K562 (cell line): ENCODE results near the gene RNF121. TPM values are rescaled to one million over a fixed set of nuclear protein-coding genes. Genes with fewer than 3 reads are reported as not detected.

Experiments
- BACH1 ChIP-seq: fragments of 200-800 bp; sonication (Bioruptor generic); IDR thresholded peaks from 2 replicates; pipeline ENCODE4 v1.6.1; 2016; ENCODE audit warnings: missing genetic modification characterization, missing compliant biosample characterization
- DIDO1 ChIP-seq: fragments of 450-650 bp; IDR thresholded peaks from 2 replicates; pipeline ENCODE4 v1.6.1; 2016; ENCODE audit warnings: low read depth, missing biosample characterization, missing genetic modification characterization
- EHMT2 ChIP-seq: fragments of 450-650 bp; IDR thresholded peaks from 2 replicates; pipeline ENCODE4 v1.6.1; 2018; ENCODE audit warnings: antibody characterized with exemption
- ELF4 ChIP-seq: fragments of 450-650 bp; formaldehyde crosslinking; IDR thresholded peaks from 2 replicates; pipeline ENCODE4 v1.4.0; 2022; ENCODE audit warnings: missing genetic modification characterization
- HDAC2 ChIP-seq: fragments of 450-650 bp; IDR thresholded peaks from 2 replicates; pipeline ENCODE4 v1.6.1; 2016; ENCODE audit warnings: mild to moderate bottlenecking
- HDAC6 ChIP-seq: IDR thresholded peaks from 2 replicates; pipeline ENCODE4 v1.6.1; 2012; ENCODE audit warnings: low read depth, mild to moderate bottlenecking, control low read depth, inconsistent platforms, low read length, moderate library complexity
- HMGXB4 ChIP-seq: sonication (generic); formaldehyde crosslinking; IDR thresholded peaks from 2 replicates; pipeline ENCODE4 v1.8.1; 2023; ENCODE audit warnings: mild to moderate bottlenecking, missing genetic modification reagents
- NFATC3 ChIP-seq: fragments of 450-650 bp; IDR thresholded peaks from 2 replicates; pipeline ENCODE4 v1.6.1; 2017; ENCODE audit warnings: mild to moderate bottlenecking
- PML ChIP-seq: IDR thresholded peaks from 2 replicates; pipeline ENCODE4 v1.6.1; 2012; ENCODE audit warnings: low read length, inconsistent platforms
- POLR2A ChIP-seq: fragments of 450-650 bp; conservative IDR thresholded peaks from 2 replicates; pipeline ENCODE4 v1.6.1; 2016
- POU5F1 ChIP-seq: fragments of 150-350 bp; IDR thresholded peaks from 2 replicates; pipeline ENCODE4 v1.6.1; 2014; ENCODE audit warnings: borderline replicate concordance, low read length, low read depth, mild to moderate bottlenecking; ENCODE audit not compliant: partially characterized antibody
- SAP30 ChIP-seq: fragments of 200-600 bp; sonication (generic); IDR thresholded peaks from 2 replicates; pipeline ENCODE4 v1.6.1; 2012; ENCODE audit warnings: borderline replicate concordance, low read depth, mild to moderate bottlenecking, moderate library complexity, low read length, control low read depth, inconsistent platforms; ENCODE audit not compliant: insufficient read depth, poor library complexity, severe bottlenecking
- SMARCC2 ChIP-seq: fragments of 450-650 bp; IDR thresholded peaks from 2 replicates; pipeline ENCODE4 v1.6.1; 2017; ENCODE audit warnings: antibody characterized with exemption, moderate library complexity, mild to moderate bottlenecking, low read depth
- ZBED1 ChIP-seq: IDR thresholded peaks from 2 replicates; pipeline ENCODE4 v1.6.1; 2014
- ZNF263 ChIP-seq: sonication (generic); formaldehyde crosslinking; IDR thresholded peaks from 2 replicates; pipeline ENCODE4 v1.8.0; 2022; ENCODE audit warnings: mild to moderate bottlenecking, missing genetic modification reagents, borderline replicate concordance
- polyA plus RNA-seq, 8 experiments: library from polyadenylated mRNA; depleted of rRNA in 4 of 8; stranded (reverse) in 5 of 8; unstranded in 3 of 8; fragments of >200 nt; fragmentation: Nextera tagmentation in 2 of 8; fragmentation: Illumina TruSeq in 1 of 8; extraction: Ambion mirVana in 2 of 8; extraction: Trizol in 1 of 8; gene quantifications; 2 replicates each; pipeline versions ENCODE4 v1.2.1 to v1.2.3, GENCODE V29; 2011 to 2014; ENCODE audit warnings: inconsistent platforms in 1 of 8, missing spikeins in 1 of 8
- total RNA-seq, 7 experiments: library from RNA; depleted of rRNA in 6 of 7; stranded (reverse); fragments of >200 nt in 6 of 7; fragmentation: Illumina TruSeq in 2 of 7; extraction: Trizol in 2 of 7; gene quantifications; 2 replicates each; pipeline versions ENCODE4 v1.2.1 to v1.2.3, GENCODE V29; 2011 to 2021; ENCODE audit warnings: low replicate concordance in 1 of 7
- TF ChIP-seq, protein P1 (sequence below): fragments of 450-650 bp; IDR thresholded peaks from 2 replicates; pipeline ENCODE4 v1.6.1; 2016; ENCODE audit warnings: mild to moderate bottlenecking
- TF ChIP-seq, protein P2 (sequence below): fragments of 450-650 bp; formaldehyde crosslinking; IDR thresholded peaks from 2 replicates; pipeline ENCODE4 v1.4.0; 2020; ENCODE audit warnings: mild to moderate bottlenecking, moderate library complexity
- TF ChIP-seq, protein P3 (sequence below): fragments of 450-650 bp; IDR thresholded peaks from 2 replicates; pipeline ENCODE4 v1.6.1; 2017; ENCODE audit warnings: antibody characterized with exemption, mild to moderate bottlenecking

The RNF121 gene
- total and polyA plus RNA-seq, 9 of the 15 experiments (the other 6 are each of a cell fraction or from before 2014, with no cell fraction given) = 8.0 to 63.4 (median 20.5) TPM

DNA sequence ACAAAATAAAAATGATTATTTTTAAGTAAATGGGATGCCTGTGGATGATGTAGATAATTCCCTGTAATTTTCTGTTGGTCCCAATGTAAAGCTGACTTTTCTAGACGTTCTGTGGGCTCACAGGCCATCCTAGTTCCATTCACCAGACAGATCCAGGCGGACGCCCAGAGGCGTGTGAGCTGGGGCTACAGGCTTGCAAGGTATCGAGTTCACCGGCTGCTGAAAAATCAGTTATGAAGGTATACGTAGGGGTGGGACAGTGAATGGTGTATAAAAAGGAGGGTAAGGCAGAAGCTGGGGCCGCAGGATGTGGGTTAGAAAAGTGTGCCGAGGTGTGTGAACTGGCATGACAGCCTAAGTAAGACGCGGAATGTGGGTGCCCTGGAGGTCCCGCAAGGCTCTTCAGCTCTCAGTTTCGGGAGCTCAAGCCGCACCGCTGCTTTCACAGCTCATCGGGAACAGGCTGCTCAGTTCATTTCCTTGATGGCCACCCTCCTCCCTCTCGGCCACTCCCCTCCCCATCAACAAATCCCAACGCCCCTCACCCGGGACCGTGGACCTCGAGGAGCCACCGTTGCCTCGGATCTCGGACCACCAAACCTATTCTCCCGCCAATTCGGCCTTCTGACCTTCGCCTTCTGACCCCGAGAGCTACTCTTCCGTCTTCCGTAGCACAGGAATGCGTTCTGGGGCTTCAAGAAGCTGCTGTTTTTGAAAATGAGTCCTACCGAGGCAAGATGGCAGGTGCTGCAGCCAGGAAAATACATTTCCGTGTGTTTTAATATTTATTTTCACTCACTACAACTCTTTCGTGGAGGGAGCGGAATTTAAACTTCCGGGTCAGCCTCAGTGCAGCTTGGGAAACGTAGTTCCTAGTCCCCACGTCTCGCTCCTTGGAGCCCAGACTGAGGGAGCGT, 768 bp upstream of the RNF121 start, which contains the start of gene XNDC1N (continued):
- TF ChIP-seq ELF4 (no peak), NFATC3 (no peak), HDAC6 (no peak), BACH1 (no peak), EHMT2 (0 out of 2 replicates have a peak, but pooled peaks have one; percentile 13), DIDO1 (tag) (peak; percentile 96), POU5F1 (peak; percentile 16), ZNF263 (CRISPR knock-in tag) (no peak), HDAC2 (peak; percentile 34; the same call in 1 of the 2 replicates), PML (peak; percentile 53; the same call in 1 of the 2 replicates), POLR2A (peak; percentile 77), SAP30 (peak; percentile 72), ZBED1 (no peak), SMARCC2 (no peak), HMGXB4 (CRISPR knock-in tag) (no peak)
- TF ChIP-seq, protein P1, sequence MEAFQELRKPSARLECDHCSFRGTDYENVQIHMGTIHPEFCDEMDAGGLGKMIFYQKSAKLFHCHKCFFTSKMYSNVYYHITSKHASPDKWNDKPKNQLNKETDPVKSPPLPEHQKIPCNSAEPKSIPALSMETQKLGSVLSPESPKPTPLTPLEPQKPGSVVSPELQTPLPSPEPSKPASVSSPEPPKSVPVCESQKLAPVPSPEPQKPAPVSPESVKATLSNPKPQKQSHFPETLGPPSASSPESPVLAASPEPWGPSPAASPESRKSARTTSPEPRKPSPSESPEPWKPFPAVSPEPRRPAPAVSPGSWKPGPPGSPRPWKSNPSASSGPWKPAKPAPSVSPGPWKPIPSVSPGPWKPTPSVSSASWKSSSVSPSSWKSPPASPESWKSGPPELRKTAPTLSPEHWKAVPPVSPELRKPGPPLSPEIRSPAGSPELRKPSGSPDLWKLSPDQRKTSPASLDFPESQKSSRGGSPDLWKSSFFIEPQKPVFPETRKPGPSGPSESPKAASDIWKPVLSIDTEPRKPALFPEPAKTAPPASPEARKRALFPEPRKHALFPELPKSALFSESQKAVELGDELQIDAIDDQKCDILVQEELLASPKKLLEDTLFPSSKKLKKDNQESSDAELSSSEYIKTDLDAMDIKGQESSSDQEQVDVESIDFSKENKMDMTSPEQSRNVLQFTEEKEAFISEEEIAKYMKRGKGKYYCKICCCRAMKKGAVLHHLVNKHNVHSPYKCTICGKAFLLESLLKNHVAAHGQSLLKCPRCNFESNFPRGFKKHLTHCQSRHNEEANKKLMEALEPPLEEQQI = no peak
- TF ChIP-seq, protein P2, sequence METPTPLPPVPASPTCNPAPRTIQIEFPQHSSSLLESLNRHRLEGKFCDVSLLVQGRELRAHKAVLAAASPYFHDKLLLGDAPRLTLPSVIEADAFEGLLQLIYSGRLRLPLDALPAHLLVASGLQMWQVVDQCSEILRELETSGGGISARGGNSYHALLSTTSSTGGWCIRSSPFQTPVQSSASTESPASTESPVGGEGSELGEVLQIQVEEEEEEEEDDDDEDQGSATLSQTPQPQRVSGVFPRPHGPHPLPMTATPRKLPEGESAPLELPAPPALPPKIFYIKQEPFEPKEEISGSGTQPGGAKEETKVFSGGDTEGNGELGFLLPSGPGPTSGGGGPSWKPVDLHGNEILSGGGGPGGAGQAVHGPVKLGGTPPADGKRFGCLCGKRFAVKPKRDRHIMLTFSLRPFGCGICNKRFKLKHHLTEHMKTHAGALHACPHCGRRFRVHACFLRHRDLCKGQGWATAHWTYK = 0 out of 2 replicates have a peak, but pooled peaks have one; percentile 33
- TF ChIP-seq, protein P3, sequence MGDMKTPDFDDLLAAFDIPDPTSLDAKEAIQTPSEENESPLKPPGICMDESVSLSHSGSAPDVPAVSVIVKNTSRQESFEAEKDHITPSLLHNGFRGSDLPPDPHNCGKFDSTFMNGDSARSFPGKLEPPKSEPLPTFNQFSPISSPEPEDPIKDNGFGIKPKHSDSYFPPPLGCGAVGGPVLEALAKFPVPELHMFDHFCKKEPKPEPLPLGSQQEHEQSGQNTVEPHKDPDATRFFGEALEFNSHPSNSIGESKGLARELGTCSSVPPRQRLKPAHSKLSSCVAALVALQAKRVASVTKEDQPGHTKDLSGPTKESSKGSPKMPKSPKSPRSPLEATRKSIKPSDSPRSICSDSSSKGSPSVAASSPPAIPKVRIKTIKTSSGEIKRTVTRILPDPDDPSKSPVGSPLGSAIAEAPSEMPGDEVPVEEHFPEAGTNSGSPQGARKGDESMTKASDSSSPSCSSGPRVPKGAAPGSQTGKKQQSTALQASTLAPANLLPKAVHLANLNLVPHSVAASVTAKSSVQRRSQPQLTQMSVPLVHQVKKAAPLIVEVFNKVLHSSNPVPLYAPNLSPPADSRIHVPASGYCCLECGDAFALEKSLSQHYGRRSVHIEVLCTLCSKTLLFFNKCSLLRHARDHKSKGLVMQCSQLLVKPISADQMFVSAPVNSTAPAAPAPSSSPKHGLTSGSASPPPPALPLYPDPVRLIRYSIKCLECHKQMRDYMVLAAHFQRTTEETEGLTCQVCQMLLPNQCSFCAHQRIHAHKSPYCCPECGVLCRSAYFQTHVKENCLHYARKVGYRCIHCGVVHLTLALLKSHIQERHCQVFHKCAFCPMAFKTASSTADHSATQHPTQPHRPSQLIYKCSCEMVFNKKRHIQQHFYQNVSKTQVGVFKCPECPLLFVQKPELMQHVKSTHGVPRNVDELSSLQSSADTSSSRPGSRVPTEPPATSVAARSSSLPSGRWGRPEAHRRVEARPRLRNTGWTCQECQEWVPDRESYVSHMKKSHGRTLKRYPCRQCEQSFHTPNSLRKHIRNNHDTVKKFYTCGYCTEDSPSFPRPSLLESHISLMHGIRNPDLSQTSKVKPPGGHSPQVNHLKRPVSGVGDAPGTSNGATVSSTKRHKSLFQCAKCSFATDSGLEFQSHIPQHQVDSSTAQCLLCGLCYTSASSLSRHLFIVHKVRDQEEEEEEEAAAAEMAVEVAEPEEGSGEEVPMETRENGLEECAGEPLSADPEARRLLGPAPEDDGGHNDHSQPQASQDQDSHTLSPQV = peak; percentile 82
